Spleen (tissue), 11 donors: ENCODE results near the gene TBXA2R. TPM values are rescaled to one million over a fixed set of nuclear protein-coding genes. Genes with fewer than 3 reads are reported as not detected.

Source experiments
- DNase-seq: peaks from one replicate; pipeline ENCODE4 v3.0.0-alpha.2; 2020
- H3K27ac ChIP-seq, 8 donors: fragments of 200-600 bp; sonication (generic) in 7 of 8; 1 replicate in 4 of 8; 2 replicates in 4 of 8; pipeline versions ENCODE4 v1.5.0 to v1.8.0; 2016 to 2021; ENCODE audit warnings: inconsistent platforms in 4 of 8, mild to moderate bottlenecking in 4 of 8, moderate library complexity in 1 of 8
- H3K27me3 ChIP-seq, 7 donors: fragments of 200-600 bp; sonication (generic) in 6 of 7; replicated peaks in 1 of 7; 1 replicate in 4 of 7; 2 replicates in 3 of 7; pipeline versions ENCODE4 v1.5.0 to v1.8.0; 2016 to 2021; ENCODE audit warnings: inconsistent platforms in 3 of 7, mild to moderate bottlenecking in 1 of 7
- H3K36me3 ChIP-seq, 6 donors: fragments of 200-600 bp; sonication (generic) in 5 of 6; 1 replicate in 4 of 6; 2 replicates in 2 of 6; pipeline versions ENCODE4 v1.5.0 to v1.8.0; 2016 to 2021; ENCODE audit warnings: inconsistent platforms in 2 of 6
- H3K4me1 ChIP-seq, 6 donors: fragments of 200-600 bp; sonication (generic) in 5 of 6; 1 replicate in 3 of 6; 2 replicates in 3 of 6; pipeline versions ENCODE4 v1.5.0 to v1.8.0; 2016 to 2021; ENCODE audit warnings: inconsistent platforms in 3 of 6
- H3K4me3 ChIP-seq, 8 donors: fragments of 200-600 bp; sonication (generic) in 7 of 8; 1 replicate in 4 of 8; 2 replicates in 4 of 8; pipeline versions ENCODE4 v1.5.0 to v1.8.0; 2016 to 2021; ENCODE audit warnings: inconsistent platforms in 4 of 8, mild to moderate bottlenecking in 4 of 8, moderate library complexity in 2 of 8
- H3K9me3 ChIP-seq, 8 donors: fragments of 200-600 bp; sonication (generic) in 7 of 8; 1 replicate in 4 of 8; 2 replicates in 4 of 8; pipeline versions ENCODE4 v1.5.0 to v1.8.0; 2016 to 2021; ENCODE audit warnings: inconsistent platforms in 4 of 8
- CTCF ChIP-seq, 11 experiments: fragments of 200-600 bp in 7 of 11; fragments of 450-650 bp in 4 of 11; sonication (generic) in 4 of 11; IDR thresholded peaks in 8 of 11; conservative IDR thresholded peaks in 3 of 11; 1 replicate in 7 of 11; 2 replicates in 4 of 11; pipeline versions ENCODE4 v1.4.0 to v1.8.0; 2016 to 2021; ENCODE audit warnings: antibody characterized with exemption in 11 of 11, inconsistent platforms in 4 of 11, mild to moderate bottlenecking in 1 of 11
- POLR2A ChIP-seq, 3 donors: fragments of 450-650 bp; IDR thresholded peaks; one replicate each; pipeline ENCODE4 v1.5.1; 2017; ENCODE audit warnings: antibody characterized with exemption in 3 of 3, mild to moderate bottlenecking in 1 of 3
- POLR2AphosphoS5 ChIP-seq, 3 donors: sonication (generic); formaldehyde crosslinking; IDR thresholded peaks; one replicate each; pipeline ENCODE4 v1.5.1; 2017; ENCODE audit warnings: antibody characterized with exemption in 3 of 3
- WGBS, 5 donors: extraction: QIAGEN DNeasy Blood & Tissue Kit in 3 of 5; methylation state at CpG; one replicate each; pipeline versions ENCODE4 v1.1.5 to v1.1.7; 2013 to 2018; 5-methylcytosine and 5-hydroxymethylcytosine counted together
- intact Hi-C: fragments of 100-400 bp; cut with DNase I; formaldehyde crosslinking; loops from one replicate; pipeline ENCODE4 v1.15.0; 2023; ENCODE audit warnings: low total_unique reads
- polyA plus RNA-seq, 3 donors: library from polyadenylated mRNA; stranded (reverse); fragments of 200-250 nt; gene quantifications; one replicate each; pipeline ENCODE4 v1.2.1, GENCODE V29; 2013
- total RNA-seq, 7 donors: library from RNA; depleted of rRNA in 3 of 7; stranded (reverse); fragments of >200 nt in 3 of 7; fragmentation: NEBNext Ultra II Directional in 4 of 7; extraction: Animal tissue kit (Norgen Biotek cat#: 25700) in 4 of 7; gene quantifications; one replicate each; pipeline versions ENCODE4 v1.1.0 to v1.2.1, GENCODE V29; 2016 to 2021
- donor health status: healthy with polysubstance abuse.
- donor health status: DM: no; HTN: no; CAD: no; lungs with moderate emphysema.
- donor health status: DM: no; HTN: no; CAD: no.
- donor health status: Bipolar disorder and iron deficiency.
- donor health status: healthy.
- donor health status: DM: no; HTN: no; CAD: no.
- donor health status: DM: yes; HTN: yes; CAD: no.

The TBXA2R gene
- total and polyA plus RNA-seq, 10 donors = 2.1 to 16.1 (median 10.5) TPM

- intact Hi-C loops = no loop called here
- H3K36me3 ChIP-seq = peaks cover 0 to 93% (median 66%) of the 10 kb centered on the region in 6 donors
- H3K27ac ChIP-seq = no peak overlapping the region
- no peaks in the 10 kb centered on the region for H3K27me3 ChIP-seq
- H3K4me1 ChIP-seq = peaks cover 0 to 11% (median 2%) of the 10 kb centered on the region in 6 donors
- no peak overlapping the region for H3K4me3 ChIP-seq
- TF ChIP-seq CTCF (IDR thresholded peaks at IDR 0.05 in 8 of 11, conservative IDR thresholded peaks at IDR 0.05 in 3 of 11) (no peak), POLR2AphosphoS5 (IDR thresholded peaks at IDR 0.05) (peak in 1 of 3 donors; percentile 15)
- WGBS, 5 donors = 83 to 92% (median 88%) methylated on average over 20 to 37 of the region's 37 CpGs
- peaks cover 0 to 4% (median 0%) of the 10 kb centered on the region in 8 donors for H3K9me3 ChIP-seq
- DNase-seq = no peak
Measured at GRCh38 chr19:3653081-3653795, 46.6 kb upstream of the TBXA2R start.

- DNase-seq = no peak
Measured at GRCh38 chr19:3652422-3652821, 45.7 kb upstream of the TBXA2R start.

GRCh38 chr19:3651684-3652083, 45.0 kb upstream of the TBXA2R start:
- TF ChIP-seq POLR2AphosphoS5 (IDR thresholded peaks at IDR 0.05) (peak in 1 of 3 donors; percentile 38), CTCF (IDR thresholded peaks at IDR 0.05 in 8 of 11, conservative IDR thresholded peaks at IDR 0.05 in 3 of 11) (no peak)
- H3K27me3 ChIP-seq = no peaks in the 10 kb centered on the region
- intact Hi-C loops = no loop called here
- WGBS, 5 donors = 93 to 98% (median 97%) methylated on average over 19 to 33 of the region's 33 CpGs
- no peak for DNase-seq
- no peak overlapping the region for H3K27ac ChIP-seq
- peaks cover 0 to 93% (median 56%) of the 10 kb centered on the region in 6 donors for H3K36me3 ChIP-seq
- peaks cover 0 to 8% (median 0%) of the 10 kb centered on the region in 6 donors for H3K4me1 ChIP-seq
- no peaks in the 10 kb centered on the region for H3K9me3 ChIP-seq
- no peak overlapping the region for H3K4me3 ChIP-seq

More at GRCh38 chr19:3652422-3652821, 45.7 kb upstream of the TBXA2R start:
- H3K27ac ChIP-seq = no peak overlapping the region
- peaks cover 0 to 8% (median 0%) of the 10 kb centered on the region in 6 donors for H3K4me1 ChIP-seq
- intact Hi-C loops = no loop called here
- H3K27me3 ChIP-seq = no peaks in the 10 kb centered on the region
- H3K9me3 ChIP-seq = peaks cover 0 to 4% (median 0%) of the 10 kb centered on the region in 8 donors
- WGBS, 5 donors = 92 to 99% (median 95%) methylated on average over 10 to 14 of the region's 14 CpGs
- H3K36me3 ChIP-seq = peaks cover 0 to 93% (median 64%) of the 10 kb centered on the region in 6 donors
- no peak for TF ChIP-seq POLR2A (IDR thresholded peaks at IDR 0.05)
- no peak for TF ChIP-seq CTCF (IDR thresholded peaks at IDR 0.05 in 8 of 11, conservative IDR thresholded peaks at IDR 0.05 in 3 of 11)
- no peak for TF ChIP-seq POLR2AphosphoS5 (IDR thresholded peaks at IDR 0.05)
- H3K4me3 ChIP-seq = no peak overlapping the region

- H3K36me3 ChIP-seq = peaks cover 0 to 93% (median 58%) of the 10 kb centered on the region in 6 donors
- no peak overlapping the region for H3K4me3 ChIP-seq
- no peaks in the 10 kb centered on the region for H3K9me3 ChIP-seq
- 83 to 96% (median 95%) methylated on average over 2 to 16 of the region's 16 CpGs; no CpG with 5 or more reads in 1 of the 5 donors for WGBS, 5 donors
- intact Hi-C loops = no loop called here
- no peaks in the 10 kb centered on the region for H3K4me1 ChIP-seq
- no peak overlapping the region for H3K27ac ChIP-seq
- DNase-seq = no peak
- H3K27me3 ChIP-seq = no peaks in the 10 kb centered on the region
- TF ChIP-seq CTCF (IDR thresholded peaks at IDR 0.05 in 8 of 11, conservative IDR thresholded peaks at IDR 0.05 in 3 of 11) (no peak), POLR2A (IDR thresholded peaks at IDR 0.05) (no peak), POLR2AphosphoS5 (IDR thresholded peaks at IDR 0.05) (peak in 1 of 3 donors; percentile 30)
Measured at GRCh38 chr19:3649888-3650287, 43.2 kb upstream of the TBXA2R start.
